DMS 273 treated with DMSO at 0.1 percent for 48 hours (cell line): ENCODE measurements around the gene KNDC1.
"Not testable (repeated sequence)": the region's sequence is repeated elsewhere in the genome, so short reads cannot be mapped to it uniquely, and the experiment has no call there.

Experiments
- DNase-seq: peaks from one replicate; lab custom pipeline; 2025; lab: John Stamatoyannopoulos, UW

KNDC1 gene

GRCh38 chr10:133124357-133125211 is 35.4 kb upstream of the KNDC1 start:
- no peak for DNase-seq

- no peak for DNase-seq
Observed at GRCh38 chr10:133125901-133126300, 34.1 kb upstream of the KNDC1 start.

DNA sequence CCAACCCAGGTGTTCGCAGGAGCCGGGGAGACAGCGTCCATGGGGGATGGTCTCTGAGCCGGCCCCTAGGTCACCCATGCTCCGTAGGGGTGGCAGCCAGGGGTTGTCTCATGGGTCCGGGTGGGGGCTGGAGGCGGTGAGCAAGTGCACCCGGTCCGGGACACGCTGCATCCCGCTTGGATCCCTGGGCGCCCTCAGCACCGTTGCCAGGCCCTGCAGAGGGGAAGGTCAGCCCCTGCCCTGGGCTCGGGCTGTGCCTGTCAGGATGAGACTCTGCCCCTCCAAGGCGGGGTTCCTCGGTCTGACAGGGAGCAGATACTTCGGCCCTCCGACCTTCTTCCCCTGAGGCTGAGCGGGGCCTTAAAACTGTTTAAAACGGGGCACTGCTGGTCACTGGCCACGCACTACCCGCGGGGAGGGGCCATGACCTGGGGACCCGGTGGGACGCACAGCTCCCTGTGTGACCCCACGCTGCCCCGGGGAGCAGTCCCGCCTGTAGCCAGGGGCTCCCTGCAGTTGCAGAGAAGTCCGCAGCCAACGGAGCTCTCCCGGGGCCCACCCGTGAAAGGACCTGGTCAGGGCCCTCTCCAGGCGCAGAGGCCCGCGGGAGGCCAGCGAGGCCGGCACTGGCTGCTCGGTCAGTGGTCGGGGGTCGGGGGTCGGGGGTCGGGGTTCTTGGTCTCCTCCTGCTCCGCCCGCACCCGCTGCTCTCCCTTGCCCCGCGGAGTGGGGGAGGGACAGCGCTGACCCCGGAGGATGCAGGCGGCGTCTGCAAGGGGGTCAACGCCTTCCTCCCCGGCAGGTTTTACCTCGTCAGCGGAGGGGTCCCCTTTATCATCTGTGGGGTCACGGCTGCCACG is 33.4 kb upstream of the KNDC1 start:
- no peak for DNase-seq

DNA sequence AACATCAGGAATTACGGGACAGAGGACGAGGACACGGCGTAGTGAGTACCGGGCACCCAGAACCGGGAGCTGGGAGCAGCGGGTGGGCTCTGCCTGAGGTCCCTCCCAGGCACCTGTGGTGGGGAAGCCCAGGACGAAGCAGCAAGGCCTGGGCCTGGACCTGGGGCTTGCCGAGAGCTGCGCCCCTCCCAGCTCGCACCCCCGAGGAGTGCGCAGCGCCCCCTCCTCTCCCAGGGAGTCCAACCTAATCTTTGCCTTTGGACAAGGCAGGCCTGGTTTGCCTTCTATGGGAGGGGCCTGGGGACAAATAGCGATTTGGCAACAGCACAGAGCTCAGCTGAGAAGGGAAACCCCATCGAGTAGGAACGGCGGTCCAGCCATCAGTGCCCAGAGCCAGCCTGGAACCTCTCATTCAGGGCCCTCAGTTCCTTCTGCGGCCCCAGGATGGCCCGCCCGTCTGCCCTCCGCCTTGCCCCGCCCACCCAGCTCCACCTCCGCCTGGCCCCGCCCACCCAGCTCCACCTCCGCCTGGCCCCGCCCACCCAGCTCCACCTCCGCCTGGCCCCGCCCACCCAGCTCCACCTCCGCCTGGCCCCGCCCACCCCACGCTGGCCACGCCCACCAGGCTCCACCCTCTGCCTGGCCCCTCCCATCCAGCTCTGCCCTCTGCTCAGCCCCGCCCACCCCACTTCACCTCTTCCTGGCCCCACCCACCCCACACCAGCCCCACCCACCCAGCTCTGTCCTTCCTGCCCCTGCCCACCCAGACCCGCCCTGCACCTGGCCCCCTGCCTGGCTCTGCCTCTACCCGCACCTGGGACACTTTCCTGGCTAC is 32.5 kb upstream of the KNDC1 start:
- DNase-seq = no peak

- no peak for DNase-seq
Observed at GRCh38 chr10:133128126-133129070, 31.6 kb upstream of the KNDC1 start.

DNA sequence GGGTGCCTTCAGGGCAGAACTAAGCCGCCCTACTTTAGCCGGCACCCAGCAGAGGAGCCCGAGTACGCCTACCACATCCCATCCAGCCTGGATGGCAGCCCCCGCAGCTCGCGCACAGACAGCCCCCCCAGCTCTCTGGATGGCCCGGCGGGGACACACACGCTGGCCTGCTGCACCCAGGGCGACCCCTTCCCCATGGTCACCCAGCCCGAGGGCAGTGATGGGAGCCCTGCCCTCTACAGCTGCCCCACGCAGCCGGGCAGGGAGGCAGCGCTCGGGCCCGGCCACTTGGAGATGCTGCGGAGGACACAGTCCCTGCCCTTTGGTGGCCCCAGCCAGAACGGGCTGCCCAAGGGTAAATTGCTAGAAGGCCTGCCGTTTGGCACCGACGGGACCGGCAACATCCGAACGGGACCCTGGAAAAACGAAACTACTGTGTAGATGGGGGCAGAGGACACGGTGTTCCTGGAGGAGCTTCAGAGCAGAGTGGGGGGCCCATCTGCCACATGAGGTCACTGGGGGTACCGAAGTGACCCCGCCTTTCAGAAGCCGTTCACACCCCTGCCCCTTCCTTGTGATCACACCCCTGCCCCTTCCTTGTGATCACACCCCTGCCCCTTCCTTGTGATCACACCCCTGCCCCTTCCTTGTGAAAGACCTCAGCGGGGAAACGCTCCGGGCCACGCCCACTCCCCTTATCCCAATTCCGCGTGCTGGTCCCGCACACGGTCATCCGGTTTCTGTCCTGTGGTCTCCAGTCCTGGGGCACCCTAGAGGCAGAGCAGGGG is 30.8 kb upstream of the KNDC1 start:
- DNase-seq = no peak

DNA sequence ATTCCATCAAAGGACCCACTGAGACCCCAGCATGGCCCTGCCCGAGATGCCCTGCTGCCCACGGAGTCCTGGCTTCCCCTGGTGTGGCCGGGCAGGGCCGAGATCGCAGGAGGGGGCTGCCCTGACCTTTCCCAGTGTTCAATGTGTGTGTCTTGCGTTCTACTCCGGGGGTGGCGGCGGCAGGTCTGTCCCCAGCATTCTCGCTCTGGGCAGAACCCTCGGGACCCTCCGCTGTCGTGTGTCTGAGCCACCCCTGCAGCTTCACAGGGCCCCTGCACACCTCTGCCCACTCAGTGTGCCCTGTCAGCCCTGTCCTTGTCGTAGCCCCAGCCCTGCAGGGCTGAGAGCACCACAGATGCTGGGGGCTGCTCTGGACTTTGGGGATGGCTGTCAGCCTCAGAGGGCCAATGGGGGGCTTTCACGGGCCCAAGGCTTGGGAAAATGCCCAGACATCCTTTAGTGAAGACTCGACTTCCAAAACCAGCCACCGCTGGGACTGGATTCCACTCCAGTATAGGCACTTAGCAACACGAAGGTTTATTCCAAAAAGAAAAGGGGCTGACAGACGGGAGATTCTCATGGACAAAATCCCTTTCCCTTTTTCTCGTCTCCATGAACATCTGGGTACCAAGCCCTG is 30.0 kb upstream of the KNDC1 start:
- DNase-seq = no peak

DNA sequence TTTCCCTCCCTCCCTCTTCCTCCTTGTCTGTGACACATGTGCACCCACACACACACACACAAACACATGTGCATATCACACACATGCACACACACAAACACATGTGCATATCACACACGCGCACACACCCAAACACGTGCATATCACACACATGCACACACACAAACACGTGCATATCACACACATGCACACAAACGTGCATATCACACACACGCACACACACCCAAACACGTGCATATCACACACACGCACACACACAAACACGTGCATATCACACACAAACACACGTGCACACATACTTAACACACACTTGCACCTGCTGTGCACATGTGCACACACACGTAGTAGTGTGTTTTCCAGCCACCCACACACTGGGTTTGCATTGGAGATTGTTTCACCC is 29.4 kb upstream of the KNDC1 start:
- DNase-seq = no peak

DNA sequence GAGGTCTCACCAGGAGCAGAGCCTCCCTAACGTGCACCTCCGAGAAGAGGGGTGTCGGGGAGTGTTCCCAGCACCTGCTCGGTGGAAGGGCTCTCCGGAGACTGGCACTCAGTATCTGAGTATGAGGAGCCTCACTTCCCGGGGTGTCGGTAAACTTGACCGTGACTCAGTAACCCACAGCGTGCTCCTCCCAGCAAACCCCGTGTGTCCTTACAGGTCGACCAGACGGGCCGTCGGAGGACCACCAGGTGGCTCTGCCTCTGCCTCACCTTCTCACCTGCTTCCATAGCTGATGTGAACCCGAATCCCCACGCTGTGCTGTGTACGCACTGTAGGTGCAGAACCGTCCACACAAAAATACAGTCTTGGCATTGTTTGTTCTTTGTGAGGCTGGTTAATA is 29.0 kb upstream of the KNDC1 start:
- no peak for DNase-seq

GRCh38 chr10:133131734-133132472 is 28.1 kb upstream of the KNDC1 start:
- DNase-seq = no peak

- DNase-seq = no peak
Observed at GRCh38 chr10:133132473-133133291, 27.3 kb upstream of the KNDC1 start.

- DNase-seq = no peak
Observed at GRCh38 chr10:133133471-133134231, 26.4 kb upstream of the KNDC1 start.

DNA sequence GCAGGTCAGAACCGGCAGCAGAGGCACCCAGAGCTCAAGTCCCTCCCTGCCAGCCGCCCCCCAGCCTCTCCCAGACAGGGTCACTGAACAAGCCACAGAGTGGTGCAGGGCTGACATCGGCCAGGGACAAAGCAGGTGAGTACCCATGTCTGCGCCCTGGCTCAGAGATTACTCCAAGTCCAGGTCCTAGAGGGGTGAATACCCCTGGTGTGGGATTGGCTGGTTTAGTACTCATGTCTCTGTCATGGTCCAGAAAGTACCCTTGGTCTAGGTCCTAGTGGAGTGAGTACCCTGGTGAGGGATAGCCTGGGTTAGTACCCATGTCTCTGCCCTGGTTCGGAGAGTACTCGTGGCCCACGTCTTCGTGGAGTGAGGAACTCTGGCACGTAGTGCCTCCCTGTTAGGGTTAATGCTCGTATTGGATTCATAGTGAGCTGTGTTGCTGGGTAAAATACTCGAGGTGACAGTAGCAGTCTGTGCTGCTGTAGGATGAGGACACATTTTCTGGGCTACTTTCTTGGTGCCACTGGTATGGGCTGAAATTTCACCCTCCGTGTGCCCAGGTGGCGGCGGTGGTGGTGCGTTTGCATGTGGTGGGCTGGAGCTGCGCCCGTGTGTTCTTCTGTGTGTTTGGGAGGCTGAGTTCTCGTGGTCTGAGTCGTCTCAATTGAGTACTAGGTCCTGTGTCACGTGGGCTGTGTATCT is 25.5 kb upstream of the KNDC1 start:
- DNase-seq = no peak

DNA sequence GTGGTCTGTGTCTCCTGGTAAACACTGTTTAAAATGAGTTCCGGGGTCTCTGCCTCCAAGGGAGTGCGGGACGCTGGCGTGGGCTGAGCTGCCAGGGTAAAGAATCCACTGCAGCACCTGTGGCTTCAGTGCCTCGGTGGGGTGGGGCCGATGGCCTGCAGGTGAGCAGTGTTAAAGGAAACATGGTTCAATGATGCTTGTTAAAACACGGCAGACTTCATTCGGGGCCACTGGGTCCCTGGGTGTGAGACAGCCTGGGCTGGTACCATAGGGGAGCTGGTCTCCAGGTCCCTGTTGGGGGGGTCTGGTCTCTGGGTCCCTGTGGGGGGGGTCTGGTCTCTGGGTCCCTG is 24.9 kb upstream of the KNDC1 start:
- DNase-seq = no peak

DNA sequence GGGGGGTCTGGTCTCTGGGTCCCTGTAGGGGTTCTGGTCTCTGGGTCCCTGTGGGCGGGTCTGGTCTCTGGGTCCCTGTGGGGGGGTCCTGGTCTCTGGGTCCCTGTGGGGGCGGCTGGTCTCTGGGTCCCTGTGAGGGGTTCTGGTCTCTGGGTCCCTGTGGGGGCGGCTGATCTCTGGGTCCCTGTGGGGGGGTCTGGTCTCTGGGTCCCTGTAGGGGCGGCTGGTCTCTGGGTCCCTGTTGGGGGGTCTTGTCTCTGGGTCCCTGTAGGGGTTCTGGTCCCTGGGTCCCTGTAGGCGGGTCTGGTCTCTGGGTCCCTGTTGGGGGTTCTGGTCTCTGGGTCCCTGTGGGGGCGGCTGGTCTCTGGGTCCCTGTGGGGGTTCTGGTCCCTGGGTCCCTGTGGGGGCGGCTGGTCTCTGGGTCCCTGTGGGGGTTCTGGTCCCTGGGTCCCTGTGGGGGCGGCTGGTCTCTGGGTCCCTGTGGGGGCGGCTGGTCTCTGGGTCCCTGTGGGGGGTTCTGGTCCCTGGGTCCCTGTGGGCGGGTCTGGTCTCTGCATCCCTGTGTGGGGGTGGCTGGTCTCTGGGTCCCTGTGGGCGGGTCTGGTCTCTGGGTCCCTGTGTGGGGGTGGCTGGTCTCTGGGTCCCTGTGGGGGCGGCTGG is 22.4 kb upstream of the KNDC1 start:
- not testable (repeated sequence) for DNase-seq

DNA sequence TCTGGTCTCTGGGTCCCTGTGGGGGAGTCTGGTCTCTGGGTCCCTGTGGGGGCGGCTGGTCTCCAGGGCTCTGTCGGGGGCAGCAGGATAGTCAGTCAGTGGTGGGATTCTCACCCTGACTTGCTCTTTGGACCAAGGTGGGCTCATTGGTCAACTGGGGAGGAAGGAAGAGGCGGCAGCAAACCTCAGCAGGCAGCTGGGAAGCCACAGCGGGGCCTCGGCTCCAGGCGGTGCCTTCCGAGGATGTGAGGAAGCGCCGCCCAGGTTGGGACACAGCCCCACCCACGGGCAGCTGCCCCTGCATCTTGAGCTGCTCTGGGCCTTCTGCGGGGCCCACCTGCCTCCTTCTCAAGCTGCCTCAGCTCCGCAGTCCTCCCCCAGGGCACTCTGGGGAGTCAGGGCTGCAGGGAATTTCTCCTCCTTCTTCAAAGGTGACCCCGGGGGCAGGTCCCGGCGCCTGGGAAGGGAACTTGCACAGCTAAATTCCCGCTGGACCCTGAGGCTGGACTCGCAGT is 20.4 kb upstream of the KNDC1 start:
- no peak for DNase-seq
